ENCODE data around the gene PISD. TPM values are rescaled to one million over a fixed set of nuclear protein-coding genes. Genes with fewer than 3 reads are reported as not detected.
A peak's percentile ranks its signal among the peaks of the same experiment; 100 is the strongest.

The PISD gene
- total RNA-seq, 1 experiment from 2014 or later: 45.9 TPM

DNA sequence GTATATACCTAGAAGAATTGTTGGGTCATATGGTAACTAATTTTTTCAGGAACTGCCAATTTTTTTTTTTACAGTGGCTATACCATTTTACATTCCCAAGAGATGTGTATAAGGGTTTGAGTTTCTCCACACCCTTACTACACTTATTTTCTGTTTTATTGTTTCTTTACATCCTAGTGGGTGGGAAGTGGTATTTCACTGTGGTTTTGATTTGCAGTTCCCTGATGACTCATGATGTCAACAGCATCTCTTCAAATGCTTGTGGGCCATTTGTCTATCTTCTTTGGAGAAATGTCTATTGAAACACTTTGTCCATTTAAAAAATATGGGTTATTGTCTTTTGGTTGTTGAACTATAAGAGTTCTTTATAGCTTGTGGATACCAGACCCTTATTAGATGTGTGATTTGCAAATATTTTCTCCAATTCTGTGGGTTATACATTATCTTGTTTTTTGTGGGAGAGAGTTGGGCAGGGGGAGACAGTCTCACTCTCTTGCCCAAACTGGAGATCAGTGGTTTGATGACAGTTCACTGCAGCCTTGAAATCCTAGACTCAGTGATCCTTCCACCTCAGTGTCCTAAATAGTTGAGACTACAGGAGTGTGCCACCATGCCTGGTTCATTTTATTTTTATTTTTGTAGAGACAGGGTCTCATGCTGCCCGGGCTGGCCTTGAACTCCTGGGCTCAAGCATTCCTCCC, 30.3 kb upstream of the PISD start:
- Mint-ChIP-seq H3K27ac (ENCODE audit: unreplicated experiment) (no peak overlapping the region), H3K4me1 (ENCODE audit: low read depth, unreplicated experiment) (no peaks in the 10 kb centered on the region), H3K4me3 (ENCODE audit: low read depth, unreplicated experiment) (no peak overlapping the region), H3K27me3 (ENCODE audit: unreplicated experiment) (no peaks in the 10 kb centered on the region), H3K36me3 (ENCODE audit: insufficient read depth, unreplicated experiment) (peaks cover 51% of the 10 kb centered on the region), H3K9me3 (ENCODE audit: low read depth, unreplicated experiment) (no peaks in the 10 kb centered on the region)
- BruUV-seq (replicated peaks): no TSS peak
- TF ChIP-seq, protein P1, sequence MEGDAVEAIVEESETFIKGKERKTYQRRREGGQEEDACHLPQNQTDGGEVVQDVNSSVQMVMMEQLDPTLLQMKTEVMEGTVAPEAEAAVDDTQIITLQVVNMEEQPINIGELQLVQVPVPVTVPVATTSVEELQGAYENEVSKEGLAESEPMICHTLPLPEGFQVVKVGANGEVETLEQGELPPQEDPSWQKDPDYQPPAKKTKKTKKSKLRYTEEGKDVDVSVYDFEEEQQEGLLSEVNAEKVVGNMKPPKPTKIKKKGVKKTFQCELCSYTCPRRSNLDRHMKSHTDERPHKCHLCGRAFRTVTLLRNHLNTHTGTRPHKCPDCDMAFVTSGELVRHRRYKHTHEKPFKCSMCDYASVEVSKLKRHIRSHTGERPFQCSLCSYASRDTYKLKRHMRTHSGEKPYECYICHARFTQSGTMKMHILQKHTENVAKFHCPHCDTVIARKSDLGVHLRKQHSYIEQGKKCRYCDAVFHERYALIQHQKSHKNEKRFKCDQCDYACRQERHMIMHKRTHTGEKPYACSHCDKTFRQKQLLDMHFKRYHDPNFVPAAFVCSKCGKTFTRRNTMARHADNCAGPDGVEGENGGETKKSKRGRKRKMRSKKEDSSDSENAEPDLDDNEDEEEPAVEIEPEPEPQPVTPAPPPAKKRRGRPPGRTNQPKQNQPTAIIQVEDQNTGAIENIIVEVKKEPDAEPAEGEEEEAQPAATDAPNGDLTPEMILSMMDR (IDR thresholded peaks at IDR 0.05; ENCODE audit: unreplicated experiment): no peak
- CTCF ChIA-PET: no interaction called here
- intact Hi-C loops (cut with micrococcal nuclease; ENCODE audit: unreplicated experiment): no loop called here
- no peak for DNase-seq

DNA sequence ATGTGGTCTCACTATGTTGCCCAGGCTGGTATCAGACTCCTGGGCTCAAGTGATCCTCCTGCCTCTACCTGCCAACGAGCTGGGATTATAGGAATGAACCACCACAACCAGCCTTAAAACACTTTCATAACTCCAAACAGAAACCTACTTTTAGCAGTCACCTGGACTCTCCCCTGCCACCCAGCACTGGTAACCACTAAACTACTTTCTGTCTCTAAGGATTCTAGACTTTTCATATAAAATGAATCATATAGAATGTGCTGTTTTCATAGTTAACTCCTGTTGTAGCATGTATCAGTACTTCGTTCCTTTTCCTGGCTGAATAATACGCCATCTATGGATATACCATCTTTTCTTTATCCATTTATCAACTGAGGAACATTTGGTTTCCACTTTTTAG, 29.4 kb upstream of the PISD start:
- Mint-ChIP-seq H3K36me3 (ENCODE audit: insufficient read depth, unreplicated experiment) (peaks cover 52% of the 10 kb centered on the region), H3K9me3 (ENCODE audit: low read depth, unreplicated experiment) (no peaks in the 10 kb centered on the region), H3K27ac (ENCODE audit: unreplicated experiment) (peak overlapping the region; percentile 42), H3K4me1 (ENCODE audit: low read depth, unreplicated experiment) (no peaks in the 10 kb centered on the region), H3K27me3 (ENCODE audit: unreplicated experiment) (no peaks in the 10 kb centered on the region), H3K4me3 (ENCODE audit: low read depth, unreplicated experiment) (no peak overlapping the region)
- CTCF ChIA-PET: interaction anchor here (0.6 kb wide), 1 partner anchor 12 kb away, joined by 3 read pairs; no protein-coding TSS in a partner anchor
- no peak for DNase-seq
- intact Hi-C loops (cut with micrococcal nuclease; ENCODE audit: unreplicated experiment): no loop called here
- no TSS peak for BruUV-seq (replicated peaks)
- TF ChIP-seq, protein P1 (IDR thresholded peaks at IDR 0.05; ENCODE audit: unreplicated experiment): no peak

DNA sequence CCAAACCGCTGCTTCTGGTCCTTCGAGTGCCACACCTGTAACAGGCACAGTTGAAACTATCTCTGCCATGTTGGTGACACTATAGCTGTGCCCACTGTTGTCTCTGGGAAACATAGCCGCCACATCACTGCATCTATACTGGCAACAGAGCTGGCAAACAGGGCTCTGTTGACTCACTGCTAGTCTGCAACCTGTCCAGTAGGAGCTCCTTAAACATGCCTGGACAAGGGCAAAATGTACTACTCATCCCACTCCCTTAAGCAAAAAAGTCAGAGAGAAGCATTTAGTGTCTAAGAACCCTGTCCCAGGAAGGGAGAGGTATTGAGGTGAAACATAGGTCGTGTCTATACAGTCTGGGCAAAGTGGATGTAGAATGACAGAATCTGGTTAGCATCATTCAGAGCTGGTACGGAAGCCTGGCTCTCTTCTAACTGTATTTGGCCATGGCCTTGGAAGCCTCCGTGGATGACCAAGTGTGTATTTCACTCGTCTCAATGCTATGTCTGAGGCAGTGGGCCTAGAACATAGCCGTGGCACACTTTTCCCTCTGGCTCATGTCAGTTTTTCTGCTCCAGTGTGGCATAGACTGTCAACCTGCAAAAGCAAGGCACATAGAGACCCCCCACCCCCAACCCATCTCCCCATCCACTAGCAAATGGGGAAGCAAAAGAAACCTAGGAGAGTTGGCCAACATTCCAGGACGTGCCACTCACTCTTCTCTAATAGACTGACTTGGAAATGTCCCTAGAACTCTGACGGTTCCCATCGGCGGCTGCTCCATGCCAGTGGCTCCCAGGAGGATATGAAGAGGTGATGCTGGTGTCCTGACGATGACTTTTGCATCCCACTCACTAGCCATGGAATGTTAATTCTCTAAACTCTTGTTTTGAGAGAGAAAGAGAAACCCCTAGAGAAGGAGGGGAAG, 21.4 kb upstream of the PISD start:
- peaks cover 30% of the 10 kb centered on the region for H3K36me3 Mint-ChIP-seq (ENCODE audit: insufficient read depth, unreplicated experiment)
- intact Hi-C loops (cut with micrococcal nuclease; ENCODE audit: unreplicated experiment): no loop called here
- TF ChIP-seq, protein P1 (IDR thresholded peaks at IDR 0.05; ENCODE audit: unreplicated experiment): no peak

DNA sequence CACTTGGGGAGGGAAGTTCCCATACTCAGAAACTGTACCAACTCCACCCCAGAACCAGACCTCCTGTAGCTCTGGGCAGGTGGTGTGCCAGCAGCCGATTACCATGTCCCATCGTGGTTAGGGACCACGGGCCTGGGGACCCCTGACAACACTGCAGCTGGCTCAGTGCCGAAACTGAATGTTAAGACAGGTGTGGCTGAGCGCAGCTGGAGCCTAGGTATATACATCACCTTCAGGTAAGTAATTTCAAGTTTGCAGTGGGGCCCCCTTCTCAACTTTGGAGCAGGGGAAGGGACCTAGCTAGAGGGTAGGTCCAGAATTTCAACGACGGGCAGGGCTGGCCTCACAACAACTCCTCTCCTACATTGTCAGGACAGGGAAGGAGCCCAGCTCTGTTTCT, 20.7 kb upstream of the PISD start:
- TF ChIP-seq, protein P1 (IDR thresholded peaks at IDR 0.05; ENCODE audit: unreplicated experiment): no peak
- H3K9me3 Mint-ChIP-seq (ENCODE audit: low read depth, unreplicated experiment): peaks cover 2% of the 10 kb centered on the region
- no peaks in the 10 kb centered on the region for H3K27me3 Mint-ChIP-seq (ENCODE audit: unreplicated experiment)
- no peaks in the 10 kb centered on the region for H3K4me1 Mint-ChIP-seq (ENCODE audit: low read depth, unreplicated experiment)
- H3K36me3 Mint-ChIP-seq (ENCODE audit: insufficient read depth, unreplicated experiment): peaks cover 24% of the 10 kb centered on the region
- no peak for DNase-seq
- no TSS peak for BruUV-seq (replicated peaks)
- intact Hi-C loops (cut with micrococcal nuclease; ENCODE audit: unreplicated experiment): no loop called here
- CTCF ChIA-PET: interaction anchor here (0.6 to 1.1 kb wide), 4 partner anchors 15 to 230 kb away, joined by 3 to 7 read pairs (median 3); no protein-coding TSS in a partner anchor
- no peak overlapping the region for H3K4me3 Mint-ChIP-seq (ENCODE audit: low read depth, unreplicated experiment)
- H3K27ac Mint-ChIP-seq (ENCODE audit: unreplicated experiment): no peak overlapping the region

More for the DNA sequence above, 21.4 kb upstream of the PISD start:
- Mint-ChIP-seq H3K4me1 (ENCODE audit: low read depth, unreplicated experiment) (no peaks in the 10 kb centered on the region), H3K27ac (ENCODE audit: unreplicated experiment) (no peak overlapping the region), H3K27me3 (ENCODE audit: unreplicated experiment) (no peaks in the 10 kb centered on the region), H3K4me3 (ENCODE audit: low read depth, unreplicated experiment) (no peak overlapping the region), H3K9me3 (ENCODE audit: low read depth, unreplicated experiment) (no peaks in the 10 kb centered on the region)
- BruUV-seq (replicated peaks): no TSS peak
- DNase-seq: no peak
- CTCF ChIA-PET: interaction anchor here (0.7 to 1.1 kb wide), 2 partner anchors 15 to 211 kb away, joined by 3 read pairs; no protein-coding TSS in a partner anchor
